SK-N-SH (cell line): ENCODE data around the gene INSYN2B. TPM values are rescaled to one million over a fixed set of nuclear protein-coding genes. Genes with fewer than 3 reads are reported as not detected.

ENCODE experiments used
- CTCF ChIA-PET: fragments of 300-600, 350-600 bp; formaldehyde crosslinking; extraction: SDS; loops from one replicate; lab custom pipeline; 2021; lab: Yijun Ruan, JAX
- POLR2A ChIA-PET: fragments of 350-600 bp; sonication (Branson Sonifier 250); formaldehyde crosslinking; extraction: SDS; loops from one replicate; lab custom pipeline; 2020; ENCODE audit warnings: antibody characterized with exemption, inconsistent platforms; lab: Yijun Ruan, JAX
- DNase-seq: peaks from one replicate; pipeline ENCODE4 v3.0.0; 2012
- H2AFZ ChIP-seq: fragments of 200-600 bp; sonication (generic); 2 replicates; pipeline ENCODE4 v1.8.1; 2016; ENCODE audit warnings: antibody characterized with exemption, mild to moderate bottlenecking, low read depth
- H3F3A ChIP-seq: fragments of 200-600 bp; sonication (generic); replicated peaks from 2 replicates; pipeline ENCODE3; 2016; ENCODE audit warnings: antibody characterized with exemption, mild to moderate bottlenecking; ENCODE audit not compliant: insufficient read depth
- H3K27ac ChIP-seq, 2 experiments: fragments of 200-500 bp in 1 of 2; fragments of 200-600 bp in 1 of 2; sonication (Bioruptor generic) in 1 of 2; sonication (generic), shearing (Covaris generic) in 1 of 2; 2 replicates each; pipeline versions ENCODE4 v1.5.1 to v1.6.1; 2014 to 2016; ENCODE audit warnings: low read depth in 2 of 2, inconsistent platforms in 1 of 2, low read length in 1 of 2, mild to moderate bottlenecking in 1 of 2, mixed read lengths in 1 of 2
- H3K27me3 ChIP-seq: fragments of 200-600 bp; sonication (generic), shearing (Covaris generic); 2 replicates; pipeline ENCODE4 v1.6.1; 2016; ENCODE audit warnings: mixed run types; ENCODE audit not compliant: insufficient read depth
- H3K36me3 ChIP-seq, 2 experiments: fragments of 200-500 bp in 1 of 2; fragments of 200-600 bp in 1 of 2; sonication (Bioruptor generic) in 1 of 2; sonication (generic) in 1 of 2; replicated peaks in 1 of 2; 2 replicates each; pipeline versions ENCODE3 to v1.5.1; 2014 to 2016; ENCODE audit warnings: low read length in 1 of 2, mild to moderate bottlenecking in 1 of 2; ENCODE audit not compliant: insufficient read depth in 2 of 2, control insufficient read depth in 1 of 2
- H3K4me1 ChIP-seq, 2 experiments: fragments of 200-500 bp in 1 of 2; fragments of 200-600 bp in 1 of 2; sonication (Bioruptor generic) in 1 of 2; sonication (generic), shearing (Covaris generic) in 1 of 2; 2 replicates each; pipeline versions ENCODE4 v1.5.1 to v1.6.1; 2014 to 2016; ENCODE audit warnings: low read depth in 1 of 2, low read length in 1 of 2, mixed run types in 1 of 2; ENCODE audit not compliant: insufficient read depth in 2 of 2, control insufficient read depth in 1 of 2
- H3K4me2 ChIP-seq: fragments of 200-600 bp; sonication (generic), shearing (Covaris generic); 2 replicates; pipeline ENCODE4 v1.6.1; 2017; ENCODE audit warnings: mixed run types
- H3K4me3 ChIP-seq, 2 experiments: fragments of 200-500 bp in 1 of 2; fragments of 200-600 bp in 1 of 2; sonication (Bioruptor generic) in 1 of 2; sonication (generic), shearing (Covaris generic) in 1 of 2; 2 replicates each; pipeline versions ENCODE4 v1.5.1 to v1.8.1; 2014 to 2016; ENCODE audit warnings: low read depth in 2 of 2, inconsistent platforms in 1 of 2, low read length in 1 of 2, mild to moderate bottlenecking in 1 of 2, mixed read lengths in 1 of 2, moderate library complexity in 1 of 2
- H3K79me2 ChIP-seq: fragments of 200-600 bp; sonication (generic); 2 replicates; pipeline ENCODE4 v1.8.1; 2017; ENCODE audit warnings: mild to moderate bottlenecking; ENCODE audit not compliant: insufficient read depth
- H3K9ac ChIP-seq: fragments of 200-600 bp; sonication (generic); 2 replicates; pipeline ENCODE4 v1.6.1; 2017; ENCODE audit warnings: mixed run types
- H3K9me2 ChIP-seq: fragments of 200-600 bp; sonication (generic); 2 replicates; pipeline ENCODE4 v1.6.1; 2017; ENCODE audit warnings: mixed run types
- H3K9me3 ChIP-seq: fragments of 200-600 bp; sonication (generic); 2 replicates; pipeline ENCODE4 v1.6.1; 2017; ENCODE audit warnings: mixed run types, mild to moderate bottlenecking, moderate library complexity
- H4K20me1 ChIP-seq: fragments of 200-600 bp; sonication (generic); 2 replicates; pipeline ENCODE4 v1.6.1; 2017; ENCODE audit warnings: mild to moderate bottlenecking, mixed run types; ENCODE audit not compliant: insufficient read depth
- CHD2 ChIP-seq: fragments of 150-350 bp; IDR thresholded peaks from 2 replicates; pipeline ENCODE4 v1.6.1; 2018; ENCODE audit warnings: low read length; ENCODE audit not compliant: partially characterized antibody
- CTCF ChIP-seq: fragments of 200-600 bp; sonication (generic); IDR thresholded peaks from 2 replicates; pipeline ENCODE4 v1.6.1; 2017; ENCODE audit warnings: antibody characterized with exemption, mild to moderate bottlenecking, moderate library complexity
- ELF1 ChIP-seq: IDR thresholded peaks from 2 replicates; pipeline ENCODE4 v1.4.0; 2012
- FOSL2 ChIP-seq: IDR thresholded peaks from 2 replicates; pipeline ENCODE4 v1.4.0; 2012; ENCODE audit warnings: low read depth, mild to moderate bottlenecking, moderate library complexity, borderline replicate concordance
- FOXM1 ChIP-seq: IDR thresholded peaks from 2 replicates; pipeline ENCODE4 v1.4.0; 2012; ENCODE audit warnings: low read depth, mild to moderate bottlenecking
- GATA2 ChIP-seq: sonication (generic); formaldehyde crosslinking; IDR thresholded peaks from 2 replicates; pipeline ENCODE4 v1.5.0; 2020; ENCODE audit warnings: mild to moderate bottlenecking, missing genetic modification reagents
- IRF3 ChIP-seq: fragments of 150-350 bp; IDR thresholded peaks from 2 replicates; pipeline ENCODE4 v1.6.1; 2016; ENCODE audit warnings: mild to moderate bottlenecking, low read depth, low read length
- MAX ChIP-seq: IDR thresholded peaks from 2 replicates; pipeline ENCODE4 v1.4.0; 2012; ENCODE audit warnings: low read depth
- MEF2A ChIP-seq: IDR thresholded peaks from 2 replicates; pipeline ENCODE4 v1.4.0; 2012; ENCODE audit warnings: low read depth, borderline replicate concordance
- NRF1 ChIP-seq: IDR thresholded peaks from 2 replicates; pipeline ENCODE4 v1.6.1; 2012; ENCODE audit warnings: low read depth, mild to moderate bottlenecking, low read length
- PBX3 ChIP-seq: IDR thresholded peaks from 2 replicates; pipeline ENCODE4; 2012
- POLR2AphosphoS5 ChIP-seq: IDR thresholded peaks from 2 replicates; pipeline ENCODE4 v1.6.1; 2012; ENCODE audit warnings: low read depth, low read length
- RAD21 ChIP-seq: IDR thresholded peaks from 2 replicates; pipeline ENCODE4 v1.6.1; 2012; ENCODE audit warnings: mild to moderate bottlenecking, low read length
- RCOR1 ChIP-seq: fragments of 150-350 bp; IDR thresholded peaks from 2 replicates; pipeline ENCODE4 v1.6.1; 2017; ENCODE audit warnings: antibody characterized with exemption, low read length
- RXRA ChIP-seq: IDR thresholded peaks from 2 replicates; pipeline ENCODE4 v1.4.0; 2012; ENCODE audit warnings: low read depth, mild to moderate bottlenecking, borderline replicate concordance
- SIN3A ChIP-seq: IDR thresholded peaks from 2 replicates; pipeline ENCODE4 v1.6.1; 2012; ENCODE audit warnings: low read depth, mild to moderate bottlenecking, low read length, moderate library complexity, borderline replicate concordance
- SMC3 ChIP-seq: IDR thresholded peaks from 2 replicates; pipeline ENCODE4 v1.6.1; 2012; ENCODE audit warnings: low read depth, low read length, improper control_type of control experiment
- TAF1 ChIP-seq: IDR thresholded peaks from 2 replicates; pipeline ENCODE4 v1.6.1; 2012; ENCODE audit warnings: low read depth, mild to moderate bottlenecking, low read length, moderate library complexity, borderline replicate concordance
- TCF12 ChIP-seq: IDR thresholded peaks from 2 replicates; pipeline ENCODE4 v1.4.0; 2012
- TEAD4 ChIP-seq: IDR thresholded peaks from 2 replicates; pipeline ENCODE4 v1.4.0; 2012; ENCODE audit warnings: mild to moderate bottlenecking, borderline replicate concordance; ENCODE audit not compliant: insufficient read depth
- USF1 ChIP-seq: IDR thresholded peaks from 2 replicates; pipeline ENCODE4 v1.4.0; 2012; ENCODE audit warnings: low read depth, borderline replicate concordance
- USF2 ChIP-seq: fragments of 150-350 bp; IDR thresholded peaks from 2 replicates; pipeline ENCODE4 v1.6.1; 2017; ENCODE audit warnings: antibody characterized with exemption, low read length, low read depth, borderline replicate concordance
- YY1 ChIP-seq: IDR thresholded peaks from 2 replicates; pipeline ENCODE4 v1.4.0; 2012; ENCODE audit warnings: low read depth, mild to moderate bottlenecking
- WGBS: methylation state at CpG from one replicate; pipeline ENCODE4 v1.1.6; 2017; ENCODE audit warnings: low lambda C conversion rate; 5-methylcytosine and 5-hydroxymethylcytosine counted together
- polyA plus RNA-seq, 3 experiments: library from polyadenylated mRNA; depleted of rRNA; stranded (reverse); fragments of >200 nt; gene quantifications; 2 replicates each; pipeline ENCODE4 v1.2.3, GENCODE V29; 2012

INSYN2B gene
- polyA plus RNA-seq, 1 of the 3 experiments (the other 2 are of a cell fraction) = 9.2 TPM

- CTCF ChIA-PET = interaction anchor here (1.3 kb wide), 1 partner anchor 10 kb away, joined by 5 read pairs; no protein-coding TSS in a partner anchor
Measured at GRCh38 chr5:169832304-169832703, 148.0 kb downstream of the INSYN2B start.

GRCh38 chr5:169831331-169831730, 149.0 kb downstream of the INSYN2B start:
- Histone ChIP-seq H3K4me1 (no peaks in the 10 kb centered on the region), H3K9me2 (no peaks in the 10 kb centered on the region), H2AFZ (no peak overlapping the region), H3K79me2 (no peaks in the 10 kb centered on the region), H3K4me3 (no peak overlapping the region), H3K27ac (no peak overlapping the region), H3K9ac (no peak overlapping the region), H3K9me3 (no peaks in the 10 kb centered on the region), H3K4me2 (no peak overlapping the region), H3K27me3 (no peaks in the 10 kb centered on the region), H3K36me3 (no peaks in the 10 kb centered on the region), H3F3A (no peaks in the 10 kb centered on the region), H4K20me1 (no peaks in the 10 kb centered on the region)
- WGBS = 85% methylated on average over 1 of the region's 1 CpG
- ChIA-PET POLR2A (no interaction called here), CTCF (no interaction called here)
- DNase-seq = no peak
- no peak for TF ChIP-seq SMC3
- no peak for TF ChIP-seq USF1
- no peak for TF ChIP-seq IRF3
- no peak for TF ChIP-seq FOXM1
- TF ChIP-seq PBX3 = no peak
- no peak for TF ChIP-seq NRF1
- no peak for TF ChIP-seq POLR2AphosphoS5

More at GRCh38 chr5:169832304-169832703, 148.0 kb downstream of the INSYN2B start:
- Histone ChIP-seq H3K9ac (no peak overlapping the region), H3K36me3 (no peaks in the 10 kb centered on the region), H3K9me2 (no peaks in the 10 kb centered on the region), H3K79me2 (no peaks in the 10 kb centered on the region), H3K4me2 (no peak overlapping the region), H2AFZ (no peak overlapping the region), H3K4me3 (no peak overlapping the region), H4K20me1 (no peaks in the 10 kb centered on the region), H3K4me1 (no peaks in the 10 kb centered on the region), H3K27me3 (no peaks in the 10 kb centered on the region), H3K9me3 (no peaks in the 10 kb centered on the region), H3F3A (no peaks in the 10 kb centered on the region), H3K27ac (no peak overlapping the region)
- DNase-seq = no peak
- TF ChIP-seq RAD21 (no peak), POLR2AphosphoS5 (no peak), TEAD4 (no peak), YY1 (no peak), SIN3A (no peak), USF2 (no peak), TCF12 (no peak), MAX (no peak), TAF1 (no peak), RXRA (no peak), GATA2 (CRISPR knock-in tag) (no peak), ELF1 (no peak), FOSL2 (no peak), CTCF (no peak), CHD2 (no peak), FOXM1 (no peak), NRF1 (no peak), RCOR1 (no peak), MEF2A (no peak)
- POLR2A ChIA-PET = no interaction called here
- WGBS = 82% methylated on average over 3 of the region's 3 CpGs
